GM12874 (cell line): Measurements from ENCODE around the gene AGAP1.

Source experiments
- CTCF ChIP-seq: IDR thresholded peaks from 2 replicates; pipeline ENCODE4 v1.5.1; 2011; ENCODE audit warnings: low read depth, mild to moderate bottlenecking, control low read depth, low read length, moderate library complexity; ENCODE audit not compliant: insufficient read depth

AGAP1 gene

GRCh38 chr2:236034974-236035373, 541.1 kb downstream of the AGAP1 start:
- no peak for TF ChIP-seq CTCF

- no peak for TF ChIP-seq CTCF
Observed at GRCh38 chr2:236036045-236036444, 542.2 kb downstream of the AGAP1 start.

GRCh38 chr2:236038096-236038495, 544.3 kb downstream of the AGAP1 start:
- no peak for TF ChIP-seq CTCF

GRCh38 chr2:236040600-236041328, 546.9 kb downstream of the AGAP1 start:
- TF ChIP-seq CTCF: no peak

- no peak for TF ChIP-seq CTCF
Observed at GRCh38 chr2:236041616-236042015, 547.8 kb downstream of the AGAP1 start.

- TF ChIP-seq CTCF: no peak
Observed at GRCh38 chr2:236042087-236042486, 548.2 kb downstream of the AGAP1 start.

GRCh38 chr2:236044191-236044590, 550.3 kb downstream of the AGAP1 start:
- TF ChIP-seq CTCF: no peak
